ENCODE data around the gene EFNA2.
A peak's percentile ranks its signal among the peaks of the same experiment; 100 is the strongest.

Gene EFNA2

DNA sequence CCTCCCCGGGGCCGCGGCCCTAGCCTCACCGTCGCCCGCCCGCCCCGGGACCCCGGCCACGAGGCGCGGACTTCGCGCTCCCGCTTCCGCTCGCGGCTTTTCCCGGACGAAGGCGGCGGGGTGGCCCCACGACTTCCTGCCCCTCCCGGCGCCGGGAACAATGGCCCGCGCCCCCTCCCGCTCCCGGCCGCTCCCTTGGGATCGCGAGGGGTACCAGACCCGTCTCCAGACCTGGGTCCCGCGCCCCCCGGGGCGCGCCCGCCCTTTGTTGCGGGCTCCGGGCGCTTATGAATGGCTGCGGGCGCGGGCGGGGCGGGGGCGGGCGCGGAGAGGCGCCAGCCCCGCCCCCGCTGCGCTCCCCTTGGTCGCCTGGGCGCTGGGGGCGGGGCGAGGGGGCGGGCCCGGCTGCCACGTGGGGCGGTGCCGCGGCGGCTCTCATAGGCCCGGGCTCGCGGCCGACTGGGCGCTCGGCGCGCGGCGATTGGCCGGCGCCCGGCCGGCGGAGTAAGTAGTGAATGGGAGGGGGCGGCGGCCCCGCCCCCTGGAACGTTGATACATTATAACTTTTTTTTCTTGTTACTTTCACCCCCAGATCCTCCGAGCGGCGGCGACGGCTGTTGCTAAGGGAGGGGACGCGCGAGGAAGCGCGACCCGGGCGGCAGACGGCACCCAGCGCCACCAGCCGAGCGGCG is 36.2 kb upstream of the EFNA2 start:
- peak; percentile 95 for DNase-seq (ENCODE audit: low spot score)

DNA sequence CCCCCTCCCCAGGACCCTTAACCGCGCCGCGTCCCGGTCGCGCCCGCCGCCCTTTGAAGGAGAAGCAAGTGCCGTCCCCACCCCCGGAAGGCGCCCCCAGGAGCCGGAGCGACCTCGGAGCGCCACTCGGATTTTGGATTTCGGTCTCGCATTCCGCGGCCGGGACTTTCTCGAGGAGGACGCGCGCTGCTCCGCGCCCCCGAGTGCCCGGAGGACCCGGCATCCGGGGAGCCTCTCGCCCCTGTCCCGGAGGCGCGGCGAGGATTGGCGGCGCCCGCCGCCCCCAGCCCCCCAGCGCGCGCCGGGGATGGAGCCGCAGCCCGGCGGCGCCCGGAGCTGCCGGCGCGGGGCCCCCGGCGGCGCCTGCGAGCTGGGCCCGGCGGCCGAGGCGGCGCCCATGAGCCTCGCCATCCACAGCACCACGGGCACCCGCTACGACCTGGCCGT is 35.7 kb upstream of the EFNA2 start:
- no peak for DNase-seq (ENCODE audit: low spot score)

DNA sequence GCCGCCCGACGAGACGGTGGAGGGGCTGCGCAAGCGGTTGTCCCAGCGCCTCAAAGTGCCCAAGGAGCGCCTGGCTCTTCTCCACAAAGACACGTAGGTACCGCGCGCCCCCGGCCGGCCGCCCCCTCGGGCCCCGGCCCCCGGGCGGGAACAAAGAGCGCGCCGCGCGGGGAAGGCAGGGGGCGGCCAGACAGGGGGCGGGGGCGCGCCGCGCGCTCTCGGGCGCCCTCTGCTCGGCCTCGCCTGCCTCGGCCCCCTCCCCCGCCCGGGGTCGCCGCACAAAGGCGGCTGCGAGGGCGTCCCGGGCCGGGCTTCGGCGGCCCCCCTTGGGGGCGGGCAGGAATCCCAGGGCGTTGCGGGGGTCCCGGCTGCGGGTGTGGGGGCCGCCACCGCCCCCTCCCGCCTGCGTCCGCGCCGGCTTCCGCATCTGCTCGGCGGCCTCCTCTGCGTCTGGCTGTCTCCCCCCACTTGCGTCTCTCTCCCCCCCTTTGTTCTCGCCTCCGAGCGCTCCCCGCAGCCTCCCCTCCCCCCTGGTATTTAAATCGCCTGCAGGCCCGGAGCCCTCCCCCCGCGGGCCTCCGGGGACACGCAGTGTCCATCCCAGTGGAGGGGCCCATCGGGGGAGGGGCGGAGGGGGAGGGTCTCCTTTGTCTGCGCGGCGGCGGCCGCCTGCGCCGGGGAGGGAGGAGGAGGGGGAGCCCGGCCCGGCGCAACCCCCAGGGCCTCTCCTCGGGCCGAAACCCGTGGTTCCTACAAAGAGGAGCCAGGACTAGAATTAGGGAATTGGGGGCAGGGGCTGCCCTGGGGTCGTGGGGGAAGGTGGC is 35.0 kb upstream of the EFNA2 start:
- DNase-seq (ENCODE audit: low spot score), result peak; percentile 39

DNA sequence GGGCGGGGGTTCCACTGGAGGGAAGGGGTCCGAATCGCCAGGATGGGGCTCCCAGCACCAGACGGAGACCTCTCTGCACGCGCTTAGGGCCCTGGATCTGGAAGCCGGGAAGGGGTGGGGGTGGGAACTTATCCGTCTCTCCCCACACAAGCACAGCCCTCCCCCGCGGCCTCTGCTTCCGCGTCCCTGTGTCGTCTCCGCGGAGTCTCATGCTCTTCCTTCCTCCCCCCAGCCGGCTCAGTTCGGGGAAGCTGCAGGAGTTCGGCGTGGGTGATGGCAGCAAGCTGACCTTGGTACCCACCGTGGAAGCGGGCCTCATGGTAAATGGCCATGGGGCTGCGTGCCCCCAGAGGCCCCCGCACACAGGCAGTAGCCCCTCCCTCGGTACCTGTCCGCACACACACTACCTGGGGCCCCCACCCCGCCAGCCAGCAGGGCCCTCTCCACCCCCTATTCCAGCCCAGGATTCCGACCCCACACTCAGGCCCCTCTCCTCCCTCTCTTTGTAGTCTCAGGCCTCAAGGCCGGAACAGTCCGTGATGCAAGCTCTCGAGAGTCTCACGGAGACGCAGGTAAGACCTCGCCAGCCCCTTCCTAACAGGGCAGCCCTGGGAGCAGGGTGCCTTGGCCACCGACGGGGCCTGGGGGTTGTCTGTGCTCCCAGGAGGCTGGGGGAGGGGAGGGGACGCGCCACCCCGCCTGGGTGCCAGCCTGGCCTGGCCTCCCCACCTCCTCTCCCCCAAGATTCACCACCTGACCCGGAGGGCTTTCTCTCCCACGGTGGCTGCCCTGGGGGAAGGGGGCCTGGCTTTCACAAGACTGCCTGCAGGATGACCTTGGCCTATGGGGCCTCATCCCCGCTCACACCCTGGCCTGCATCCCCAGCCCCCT is 34.1 kb upstream of the EFNA2 start:
- DNase-seq (ENCODE audit: low spot score), result peak; percentile 48

DNA sequence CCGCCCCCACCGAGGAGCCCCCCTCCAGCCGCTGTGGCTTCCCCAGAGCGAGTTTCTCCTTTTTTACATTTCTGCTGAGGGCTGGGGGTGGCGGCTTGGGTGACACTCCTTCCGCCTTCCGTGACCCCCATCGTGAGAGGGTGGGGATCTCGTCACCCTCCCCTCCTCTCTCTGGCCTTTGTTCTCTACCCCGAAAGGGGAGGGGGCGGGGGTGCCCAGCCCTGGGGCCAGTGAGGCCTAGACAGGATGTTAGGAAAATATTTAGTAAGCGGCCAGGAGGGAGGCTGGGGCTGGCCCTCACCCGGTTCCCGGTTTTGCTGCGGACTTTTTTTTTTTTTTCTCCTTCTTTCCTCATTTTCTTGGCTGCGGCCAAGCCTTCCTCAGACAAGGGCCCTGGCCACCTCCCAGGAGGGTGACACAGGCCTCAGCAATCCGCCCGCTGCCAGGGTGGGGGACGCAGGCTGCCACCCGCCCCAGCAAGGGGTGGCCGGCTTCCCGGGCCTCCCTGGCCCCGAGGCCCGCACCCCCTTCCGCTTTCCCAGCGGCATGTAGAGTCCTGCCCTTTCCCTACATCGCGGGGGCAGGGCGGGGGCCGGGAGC is 33.4 kb upstream of the EFNA2 start:
- peak; percentile 88 for DNase-seq (ENCODE audit: low spot score)

DNA sequence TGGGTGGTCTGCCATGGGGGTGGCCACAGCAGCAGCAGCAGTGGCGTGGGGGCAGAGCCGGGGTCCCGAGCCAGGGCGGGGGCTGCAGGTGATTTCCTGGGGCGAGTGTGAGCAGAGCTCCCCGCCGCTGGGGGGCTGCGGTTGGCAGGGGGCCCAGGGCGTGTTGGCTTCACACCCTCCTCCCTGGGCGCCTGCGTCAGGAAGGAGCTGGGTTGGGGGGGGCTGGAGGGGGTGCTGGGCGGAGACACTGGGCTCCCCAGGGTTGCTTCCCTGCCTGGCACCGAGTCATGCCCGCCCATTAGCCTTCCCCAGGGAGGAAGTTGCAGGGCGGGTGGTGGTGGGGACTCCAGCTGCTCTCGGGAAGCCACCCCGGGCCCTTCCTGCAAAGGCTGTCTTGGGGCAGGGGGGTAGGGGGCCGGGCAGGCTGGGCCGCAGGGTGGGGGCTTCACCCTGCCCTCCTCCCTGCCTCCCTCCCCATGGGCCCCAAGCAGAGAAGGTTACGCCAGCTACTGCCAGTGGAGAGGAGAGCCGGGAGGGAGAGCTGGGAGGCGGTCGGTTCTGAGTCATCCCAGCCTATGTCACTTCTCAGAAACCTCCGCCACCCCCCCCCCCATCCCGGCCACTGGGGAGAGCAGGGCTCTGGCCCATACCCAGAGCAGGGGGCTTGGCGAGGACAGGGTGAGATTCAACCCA is 32.7 kb upstream of the EFNA2 start:
- DNase-seq (ENCODE audit: low spot score), result peak; percentile 90

DNA sequence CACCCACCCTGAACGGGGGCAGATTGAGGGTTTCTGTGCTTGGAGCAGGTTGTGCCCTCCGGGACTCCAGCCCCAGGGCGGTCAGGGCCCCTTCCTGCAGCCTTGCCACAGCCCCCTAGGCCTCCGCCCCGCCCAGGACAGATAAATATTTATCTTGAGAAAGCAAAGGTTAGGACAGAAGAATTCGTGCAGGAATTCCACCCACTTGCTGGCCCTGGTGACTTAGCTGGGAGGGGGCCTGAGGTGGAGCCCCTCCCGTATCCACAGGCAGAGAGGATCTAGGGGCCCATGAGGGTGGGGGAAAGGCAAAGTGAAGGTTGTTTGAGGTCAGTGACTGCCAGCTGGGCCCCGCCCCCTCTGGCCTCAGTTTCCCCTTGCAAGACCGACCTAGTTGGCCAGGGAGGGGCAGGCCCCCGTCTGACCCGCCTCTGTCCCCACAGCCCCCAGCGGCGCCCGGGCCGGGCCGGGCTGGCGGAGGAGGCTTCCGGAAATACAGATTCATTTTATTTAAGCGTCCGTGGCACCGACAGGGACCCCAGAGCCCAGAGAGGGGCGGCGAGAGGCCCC is 32.1 kb upstream of the EFNA2 start:
- DNase-seq (ENCODE audit: low spot score), result no peak

DNA sequence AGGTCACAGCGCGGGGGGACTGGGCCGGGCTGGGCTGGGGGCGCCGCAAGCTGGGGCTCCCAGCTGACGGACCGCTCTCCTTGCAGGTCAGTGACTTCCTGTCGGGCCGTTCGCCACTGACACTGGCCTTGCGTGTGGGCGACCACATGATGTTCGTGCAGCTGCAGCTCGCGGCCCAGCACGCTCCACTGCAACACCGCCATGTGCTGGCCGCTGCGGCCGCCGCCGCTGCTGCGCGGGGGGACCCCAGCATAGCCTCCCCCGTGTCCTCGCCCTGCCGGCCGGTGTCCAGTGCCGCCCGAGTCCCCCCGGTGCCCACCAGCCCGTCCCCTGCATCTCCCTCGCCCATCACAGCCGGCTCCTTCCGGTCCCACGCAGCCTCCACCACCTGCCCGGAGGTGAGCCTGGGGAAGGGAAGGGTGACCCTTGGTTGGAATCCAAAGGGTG is 31.6 kb upstream of the EFNA2 start:
- no peak for DNase-seq (ENCODE audit: low spot score)

DNA sequence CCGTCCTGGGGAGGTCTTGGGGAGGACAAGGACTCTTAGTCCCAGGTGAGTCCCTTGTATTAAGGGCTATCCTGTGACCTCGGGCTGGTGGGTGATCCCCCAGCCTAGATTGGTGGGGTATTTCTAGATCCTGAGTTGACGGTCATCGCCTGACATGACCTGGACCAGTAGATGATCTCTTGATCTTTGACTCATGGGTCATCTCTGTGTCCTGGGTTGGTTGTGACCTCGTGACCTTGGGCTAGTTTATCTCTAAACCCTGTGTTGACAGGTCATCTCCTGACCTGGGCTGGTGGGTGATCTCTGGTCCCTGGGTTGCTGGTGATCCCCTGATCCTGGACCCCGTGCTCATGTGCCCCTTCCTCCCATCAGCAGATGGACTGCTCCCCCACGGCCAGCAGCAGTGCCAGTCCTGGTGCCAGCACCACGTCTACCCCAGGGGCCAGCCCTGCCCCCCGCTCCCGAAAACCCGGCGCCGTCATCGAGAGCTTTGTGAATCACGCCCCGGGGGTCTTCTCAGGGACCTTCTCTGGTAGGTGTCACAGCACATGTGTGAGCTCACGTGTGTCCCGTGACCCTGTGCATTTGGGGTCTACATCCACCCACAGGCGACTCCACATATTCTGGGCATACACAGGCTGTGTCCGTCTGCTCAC is 31.0 kb upstream of the EFNA2 start:
- no peak for DNase-seq (ENCODE audit: low spot score)

DNA sequence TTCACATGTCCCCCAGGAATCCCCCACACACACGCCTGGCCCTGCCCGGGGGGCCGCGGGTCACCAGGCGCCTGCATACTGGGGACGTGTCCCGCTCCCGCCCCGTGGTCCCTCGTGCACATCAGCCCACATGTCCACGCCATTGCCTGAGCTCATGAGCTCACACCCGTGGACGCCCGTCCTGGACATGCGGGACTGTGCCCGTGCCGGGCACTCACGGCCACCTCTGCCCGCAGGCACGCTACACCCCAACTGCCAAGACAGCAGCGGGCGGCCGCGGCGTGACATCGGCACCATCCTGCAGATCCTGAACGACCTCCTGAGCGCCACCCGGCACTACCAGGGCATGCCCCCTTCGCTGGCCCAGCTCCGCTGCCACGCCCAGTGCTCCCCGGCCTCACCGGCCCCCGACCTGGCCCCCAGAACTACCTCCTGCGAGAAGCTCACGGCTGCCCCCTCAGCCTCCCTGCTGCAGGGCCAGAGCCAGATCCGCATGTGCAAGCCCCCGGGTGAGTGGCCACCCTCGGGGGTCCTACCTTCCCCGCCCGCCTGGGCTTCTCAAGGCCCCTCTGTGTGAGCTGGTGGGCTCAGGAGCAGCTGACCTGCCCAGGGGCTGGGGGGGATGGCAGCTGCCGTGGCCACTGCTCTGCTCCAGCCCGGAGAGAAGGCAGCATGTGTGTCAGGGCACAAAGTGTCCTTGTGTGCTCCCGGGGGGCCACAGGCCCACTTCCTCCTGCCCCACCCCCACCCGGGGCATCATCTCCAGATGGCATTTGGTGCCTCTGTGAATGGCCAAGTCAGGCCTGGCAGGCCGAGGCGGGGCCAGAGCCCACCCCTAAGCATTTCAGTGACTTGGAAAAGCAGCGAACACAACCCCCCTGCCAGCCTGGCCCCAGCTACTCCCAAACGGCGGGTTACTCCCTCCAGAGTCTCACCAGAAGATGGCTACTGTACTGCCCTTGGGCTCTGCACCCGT is 30.2 kb upstream of the EFNA2 start:
- no peak for DNase-seq (ENCODE audit: low spot score)

DNA sequence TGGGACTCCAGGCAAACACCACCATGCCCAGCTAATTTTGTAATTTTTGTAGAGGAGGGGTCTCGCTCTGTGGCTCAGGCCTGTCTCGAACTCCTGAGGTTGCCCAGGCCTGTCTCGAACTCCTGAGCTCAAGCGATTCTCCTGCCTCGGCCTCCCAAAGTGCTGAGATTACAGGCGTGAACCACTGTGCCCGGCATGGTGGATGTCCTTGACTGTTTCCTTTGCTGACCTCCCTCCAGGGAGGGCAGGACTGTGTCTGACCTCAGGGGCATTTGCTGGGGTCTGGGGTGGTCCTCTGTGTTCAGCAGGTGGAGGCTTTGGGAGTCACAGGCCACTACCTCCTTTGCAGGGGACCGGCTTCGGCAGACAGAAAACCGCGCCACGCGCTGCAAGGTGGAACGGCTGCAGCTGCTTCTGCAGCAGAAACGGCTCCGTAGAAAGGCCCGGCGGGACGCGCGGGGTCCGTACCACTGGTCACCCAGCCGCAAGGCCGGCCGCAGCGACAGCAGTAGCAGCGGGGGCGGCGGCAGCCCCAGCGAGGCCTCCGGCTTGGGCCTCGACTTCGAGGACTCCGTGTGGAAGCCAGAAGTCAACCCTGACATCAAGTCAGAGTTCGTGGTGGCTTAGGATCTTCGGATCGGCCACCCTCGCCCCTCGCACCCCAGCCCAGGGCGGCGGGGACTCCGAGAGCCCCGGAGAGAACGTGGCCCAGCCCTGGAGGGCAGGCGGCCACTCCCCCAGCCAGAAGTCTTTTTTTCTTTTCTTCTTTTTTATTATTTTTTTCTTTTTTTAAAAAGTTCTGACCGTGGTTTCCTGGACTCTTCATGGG is 28.8 kb upstream of the EFNA2 start:
- no peak for DNase-seq (ENCODE audit: low spot score)

DNA sequence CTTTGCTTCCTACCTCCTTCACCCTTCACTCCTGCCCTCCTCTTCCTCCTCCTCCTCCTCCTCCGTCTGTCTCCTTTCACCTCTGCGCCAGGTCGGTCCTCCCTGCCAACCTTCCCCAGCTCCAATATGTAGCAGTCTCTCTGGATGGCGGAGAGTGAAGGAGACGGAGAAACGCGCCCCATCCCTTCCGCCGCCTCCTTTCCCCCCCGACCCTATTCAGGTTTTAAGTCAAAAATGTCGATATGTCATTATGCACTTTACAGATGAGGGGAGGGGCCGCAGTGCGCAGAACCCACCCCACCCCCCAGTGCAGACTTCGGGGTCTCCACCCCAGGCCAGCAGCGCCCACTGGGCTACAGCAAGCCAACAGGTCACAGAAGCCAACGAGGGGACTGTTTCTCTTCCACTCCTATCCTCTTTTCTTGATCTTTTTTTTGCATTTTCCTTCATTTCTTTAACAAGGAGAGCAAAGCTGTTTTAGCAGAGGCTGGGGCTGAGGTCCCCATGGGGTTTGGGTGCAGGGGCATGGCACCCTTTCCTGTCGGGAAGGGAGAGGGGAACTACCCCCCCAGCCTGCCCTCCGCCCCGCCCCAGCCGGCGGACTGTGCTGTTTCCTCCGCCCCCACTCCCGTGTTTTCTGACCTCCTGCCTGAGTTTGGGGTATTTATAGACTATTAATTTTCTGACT is 28.1 kb upstream of the EFNA2 start:
- no peak for DNase-seq (ENCODE audit: low spot score)

DNA sequence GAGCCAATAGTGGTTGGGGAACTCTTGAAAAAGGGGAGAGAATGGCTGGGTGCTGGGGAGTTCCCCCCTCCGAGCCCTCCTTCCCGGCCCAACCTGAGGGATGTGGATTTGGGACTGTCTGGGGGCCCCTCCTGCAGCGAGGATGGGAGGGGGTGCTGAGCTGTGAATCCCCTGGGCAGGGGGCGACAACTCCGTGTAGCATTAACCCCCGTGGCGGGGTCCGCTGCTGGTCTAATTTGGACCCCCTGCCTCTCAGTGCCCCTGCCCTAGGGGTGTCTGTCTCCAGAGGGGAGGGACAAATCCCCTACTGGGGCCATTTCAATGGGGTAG is 27.5 kb upstream of the EFNA2 start:
- no peak for DNase-seq (ENCODE audit: low spot score)

DNA sequence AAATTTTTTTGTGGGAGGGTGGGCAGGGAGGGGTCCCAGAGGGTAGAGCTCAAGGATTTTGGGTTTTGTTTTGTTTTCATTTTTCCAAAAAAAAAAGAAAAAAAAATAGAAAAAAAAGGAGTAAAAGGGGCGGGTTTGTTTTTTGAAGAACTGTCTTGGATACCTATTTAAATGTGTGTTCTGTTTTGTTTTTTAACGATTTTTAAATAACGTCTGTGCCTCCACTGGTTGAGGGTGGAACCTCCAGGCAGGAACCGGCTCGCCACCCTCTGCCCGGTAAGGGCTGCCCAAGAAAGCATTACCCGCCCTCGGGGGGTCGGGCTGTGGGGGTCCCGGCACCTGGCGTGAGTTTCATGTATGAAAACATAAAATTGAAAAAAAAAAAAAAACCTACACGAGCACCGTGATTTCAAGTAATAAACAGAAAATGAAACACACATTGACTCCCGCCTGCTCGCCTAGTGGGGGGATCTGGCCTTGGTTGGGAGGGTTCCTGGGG is 26.9 kb upstream of the EFNA2 start:
- no peak for DNase-seq (ENCODE audit: low spot score)

DNA sequence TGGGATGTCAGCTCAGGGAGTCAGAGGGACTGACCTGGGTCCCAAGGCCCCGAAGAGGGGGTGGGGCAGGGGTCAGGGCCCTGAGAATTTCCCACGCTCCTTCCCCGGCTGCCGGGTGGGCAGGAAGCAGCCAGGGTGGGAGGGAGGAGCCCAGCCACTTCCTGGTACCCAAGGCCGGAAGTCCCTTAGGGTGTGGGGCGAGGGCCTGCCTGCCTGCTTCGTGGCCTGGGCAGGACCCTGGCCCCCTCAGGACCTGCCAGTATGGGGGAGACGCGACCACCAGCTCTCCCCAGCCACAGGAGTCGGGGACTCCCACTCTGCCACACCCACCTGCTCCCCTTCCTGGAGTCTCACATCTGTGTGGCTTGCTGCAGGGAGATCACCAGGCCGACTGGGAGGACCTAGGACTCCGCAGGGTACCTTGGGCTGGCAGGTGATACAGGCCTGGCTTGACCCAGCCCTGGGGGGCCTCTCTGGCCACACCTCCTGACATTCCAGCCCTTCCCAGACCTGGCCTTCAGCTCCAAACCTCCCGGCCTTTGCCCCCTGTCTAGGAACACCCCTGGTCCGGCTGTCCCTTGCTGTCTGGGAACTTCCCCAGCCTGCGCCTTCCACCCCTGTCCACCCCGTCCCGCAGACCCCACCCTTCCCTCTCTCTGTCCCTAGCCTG is 26.3 kb upstream of the EFNA2 start:
- no peak for DNase-seq (ENCODE audit: low spot score)

DNA sequence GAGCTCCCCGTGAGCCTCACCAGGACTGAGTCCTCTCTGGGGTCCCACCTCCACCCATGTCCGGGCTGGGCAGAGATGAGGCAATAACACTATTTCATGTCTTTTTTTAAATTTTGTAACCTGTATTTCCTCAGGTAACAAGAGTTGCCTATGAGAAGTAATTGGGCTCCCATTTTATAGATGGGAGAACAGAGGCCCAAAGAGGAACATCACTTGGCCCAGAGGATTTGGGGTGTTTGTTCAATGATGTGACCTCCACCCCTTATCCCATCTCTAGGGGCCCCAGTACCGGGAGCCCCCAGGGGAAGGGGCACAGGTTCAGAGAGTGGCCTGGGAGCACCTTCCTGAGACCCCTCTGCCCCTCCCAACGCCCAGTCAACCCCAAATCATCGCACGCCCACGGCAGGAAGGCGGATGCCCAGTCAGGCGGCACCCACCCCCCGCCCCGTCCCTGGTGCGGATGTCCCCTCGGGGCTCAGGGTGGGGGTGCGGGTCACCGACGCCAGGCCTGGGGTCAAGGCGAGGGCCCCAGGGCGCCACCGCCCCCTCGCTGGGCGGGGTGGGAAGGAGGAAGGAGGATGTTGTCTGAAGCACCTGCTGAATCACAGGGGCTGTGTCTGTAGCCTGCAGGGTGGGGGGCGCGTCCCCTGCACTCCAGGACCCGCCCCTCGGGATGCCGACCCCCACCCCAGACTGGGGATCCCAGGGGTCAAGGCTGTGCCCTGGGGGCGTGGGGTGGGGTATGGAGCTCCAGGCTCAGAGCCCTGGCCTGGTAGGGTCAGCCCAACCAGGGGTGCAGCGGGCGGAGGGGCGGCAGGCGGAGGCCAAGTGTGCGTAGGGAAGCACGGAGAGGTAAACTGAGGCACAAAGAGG is 25.6 kb upstream of the EFNA2 start:
- no peak for DNase-seq (ENCODE audit: low spot score)
